Lower leg skin (tissue), 4 donors: ENCODE results near the gene GTF2IRD1. TPM values are rescaled to one million over a fixed set of nuclear protein-coding genes. Genes with fewer than 3 reads are reported as not detected.

Source experiments
- DNase-seq, 2 donors: peaks; one replicate each; pipeline ENCODE4 v3.0.0-alpha.2; 2019; ENCODE audit warnings: low spot score in 2 of 2
- H3K4me3 ChIP-seq: fragments of 200-600 bp; sonication (generic); 2 replicates; pipeline ENCODE4 v1.5.1; 2017; ENCODE audit warnings: mild to moderate bottlenecking, low read depth; ENCODE audit not compliant: poor library complexity, severe bottlenecking
- CTCF ChIP-seq, 3 donors: fragments of 450-650 bp; IDR thresholded peaks; one replicate each; pipeline ENCODE4 v1.5.1; 2016; ENCODE audit warnings: antibody characterized with exemption in 3 of 3, mild to moderate bottlenecking in 3 of 3, moderate library complexity in 2 of 3
- POLR2A ChIP-seq, 2 donors: fragments of 450-650 bp; IDR thresholded peaks; one replicate each; pipeline ENCODE4 v1.6.1; 2016 to 2017; ENCODE audit warnings: antibody characterized with exemption in 2 of 2, mild to moderate bottlenecking in 1 of 2, moderate library complexity in 1 of 2
- WGBS, 2 donors: methylation state at CpG; one replicate each; pipeline ENCODE4 v1.1.5; 2018; 5-methylcytosine and 5-hydroxymethylcytosine counted together
- intact Hi-C: fragments of 100-400 bp; cut with DNase I; formaldehyde crosslinking; loops from one replicate; pipeline ENCODE4 v1.15.0; 2023; ENCODE audit warnings: low total_unique reads
- total RNA-seq, 4 donors: library from RNA; depleted of rRNA; stranded (reverse); fragments of >200 nt; gene quantifications; one replicate each; pipeline ENCODE4 v1.1.0, GENCODE V29; 2016

GTF2IRD1 gene
- total RNA-seq, 4 donors from 2014 or later, result 28.5 to 49.9 (median 43.2) TPM

GRCh38 chr7:74512762-74513161 lies 59.1 kb downstream of the GTF2IRD1 start:
- 94 to 98% methylated on average over 4 to 18 of the region's 18 CpGs for WGBS, 2 donors
- TF ChIP-seq POLR2A (IDR thresholded peaks at IDR 0.05) (no peak), CTCF (IDR thresholded peaks at IDR 0.05) (no peak)
- intact Hi-C loops, result no loop called here
- no peak overlapping the region for H3K4me3 ChIP-seq
- no peak for DNase-seq

- no peak overlapping the region for H3K4me3 ChIP-seq
- intact Hi-C loops, result no loop called here
- DNase-seq, result no peak
- TF ChIP-seq POLR2A (IDR thresholded peaks at IDR 0.05), result no peak
- no peak for TF ChIP-seq CTCF (IDR thresholded peaks at IDR 0.05)
- 82 to 84% methylated on average over 10 to 11 of the region's 11 CpGs for WGBS, 2 donors
Observed at GRCh38 chr7:74514131-74514591, 60.5 kb downstream of the GTF2IRD1 start.

- TF ChIP-seq POLR2A (IDR thresholded peaks at IDR 0.05) (no peak), CTCF (IDR thresholded peaks at IDR 0.05) (no peak)
- 92 to 94% methylated on average over 15 of the region's 15 CpGs for WGBS, 2 donors
- intact Hi-C loops, result no loop called here
- DNase-seq, result no peak
- no peak overlapping the region for H3K4me3 ChIP-seq
Observed at GRCh38 chr7:74515276-74515675, 61.6 kb downstream of the GTF2IRD1 start.

- DNase-seq, result no peak
- WGBS, 2 donors, result 89 to 90% methylated on average over 3 of the region's 3 CpGs
- TF ChIP-seq POLR2A (IDR thresholded peaks at IDR 0.05) (no peak), CTCF (IDR thresholded peaks at IDR 0.05) (no peak)
- H3K4me3 ChIP-seq, result no peak overlapping the region
- intact Hi-C loops, result no loop called here
Observed at GRCh38 chr7:74516214-74516613, 62.5 kb downstream of the GTF2IRD1 start.

GRCh38 chr7:74518041-74518440 lies 64.3 kb downstream of the GTF2IRD1 start:
- 96 to 99% methylated on average over 12 of the region's 13 CpGs for WGBS, 2 donors
- H3K4me3 ChIP-seq, result no peak overlapping the region
- intact Hi-C loops, result no loop called here
- DNase-seq, result no peak
- TF ChIP-seq POLR2A (IDR thresholded peaks at IDR 0.05), result no peak
- TF ChIP-seq CTCF (IDR thresholded peaks at IDR 0.05), result no peak

GRCh38 chr7:74518654-74519053 lies 64.9 kb downstream of the GTF2IRD1 start:
- TF ChIP-seq POLR2A (IDR thresholded peaks at IDR 0.05), result no peak
- no peak for TF ChIP-seq CTCF (IDR thresholded peaks at IDR 0.05)
- no peak for DNase-seq
- WGBS, 2 donors, result 89 to 90% methylated on average over 2 of the region's 2 CpGs
- intact Hi-C loops, result no loop called here
- no peak overlapping the region for H3K4me3 ChIP-seq
